Inflammatory macrophage treated with lipopolysaccharide for 1 hour (primary cell): ENCODE measurements around the gene KCTD1.

ENCODE experiments used
- DNase-seq, 2 donors: peaks; one replicate each; pipeline ENCODE4 v3.0.0-alpha.2; 2020 to 2022

KCTD1 gene

DNA sequence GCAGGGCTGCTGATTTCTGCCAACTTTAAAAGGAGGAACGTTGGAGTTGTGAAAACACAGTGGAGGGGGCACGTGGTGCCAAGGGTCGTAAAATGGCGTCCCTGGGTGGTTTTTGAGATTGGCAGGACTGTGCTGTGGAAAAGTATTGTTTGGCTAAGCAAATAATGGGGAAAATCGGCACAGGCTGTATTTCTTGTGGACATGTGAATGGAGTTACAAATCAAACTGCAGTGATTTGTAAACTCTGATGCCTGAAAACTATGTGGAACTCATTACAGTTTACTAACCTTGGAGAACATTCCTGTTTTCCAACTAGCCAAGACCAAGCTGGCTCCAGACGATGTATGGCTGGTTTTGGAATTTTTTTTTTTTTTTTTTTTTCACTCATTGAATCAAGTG lies 68.7 kb downstream of the KCTD1 start:
- no peak for DNase-seq

DNA sequence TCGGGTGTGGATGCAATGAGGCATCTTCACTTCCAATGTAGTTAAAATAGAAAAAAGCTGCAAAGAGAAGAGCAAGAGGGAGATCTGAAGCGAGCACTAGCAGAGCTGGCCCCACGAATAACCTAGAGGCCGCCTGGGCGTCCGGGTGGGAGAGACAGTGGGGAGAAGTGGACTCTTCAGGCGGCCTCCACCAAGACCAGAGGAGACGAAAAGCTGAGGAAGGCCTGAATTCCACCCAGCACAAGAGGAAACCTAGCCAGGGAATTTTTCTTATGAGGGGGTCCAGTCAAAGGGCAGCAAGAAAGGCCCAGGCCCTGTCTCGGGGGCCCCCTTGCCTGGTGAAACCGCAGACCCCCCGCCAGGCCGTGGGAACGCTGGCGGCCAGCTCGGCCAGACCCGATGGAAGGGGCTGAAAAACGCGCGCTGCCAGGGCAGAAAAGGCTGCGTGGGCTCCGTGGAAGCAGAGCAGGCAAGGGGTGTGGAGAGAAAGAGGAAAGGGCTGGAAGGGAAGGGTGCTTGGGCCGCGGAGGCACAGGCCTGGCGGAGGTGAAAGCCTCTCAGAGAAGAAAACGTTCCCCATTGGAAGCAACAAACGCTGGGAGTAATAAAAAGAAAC lies 69.2 kb downstream of the KCTD1 start:
- DNase-seq = no peak

DNA sequence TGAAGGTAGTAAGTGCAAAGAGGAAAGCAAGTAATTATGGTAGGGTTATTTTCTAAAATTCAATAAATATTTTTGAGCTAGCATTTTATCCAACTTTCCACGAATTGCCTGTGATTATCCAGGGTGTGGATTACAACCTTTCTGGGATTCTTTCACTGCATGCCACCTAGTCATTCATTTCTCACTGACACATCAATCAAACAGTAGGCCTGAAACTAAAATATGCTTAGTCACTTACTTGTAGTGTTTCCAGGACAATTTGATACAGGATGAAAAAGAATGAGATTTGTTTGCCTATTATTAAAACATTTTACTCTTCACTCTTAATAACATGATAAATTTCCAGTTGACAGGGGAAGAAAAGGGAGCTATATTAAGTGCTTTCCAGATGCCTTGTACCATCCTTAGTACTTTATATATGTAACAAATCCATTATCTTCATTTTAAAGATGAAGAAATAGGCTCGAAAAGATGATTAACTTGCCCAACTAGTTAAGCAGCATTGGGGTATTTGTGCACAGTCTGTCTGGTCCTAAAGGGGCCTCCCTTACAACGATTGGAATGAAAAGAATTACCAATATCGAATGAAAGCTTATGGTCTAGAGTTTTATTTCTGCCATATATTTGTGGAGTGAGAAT lies 70.4 kb downstream of the KCTD1 start:
- DNase-seq = no peak

DNA sequence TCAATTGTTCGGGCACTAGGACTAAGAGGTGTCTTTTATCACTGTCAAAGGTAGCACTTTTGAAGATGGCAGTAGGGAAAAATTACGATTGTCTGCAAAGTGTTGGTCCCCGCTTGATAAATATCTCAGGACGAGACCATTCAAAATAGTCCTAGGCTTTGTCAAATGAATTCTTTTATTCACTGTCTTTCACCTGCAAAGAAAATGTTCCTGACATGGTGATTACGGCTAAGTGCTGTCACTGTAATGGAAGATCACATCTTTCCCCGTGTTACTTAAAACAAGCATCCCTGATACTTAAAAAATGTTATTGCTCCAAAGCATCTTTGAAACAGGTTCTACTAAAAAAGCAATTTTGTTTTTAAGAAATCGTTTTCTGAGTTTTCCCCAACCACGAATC lies 71.7 kb downstream of the KCTD1 start:
- no peak for DNase-seq

DNA sequence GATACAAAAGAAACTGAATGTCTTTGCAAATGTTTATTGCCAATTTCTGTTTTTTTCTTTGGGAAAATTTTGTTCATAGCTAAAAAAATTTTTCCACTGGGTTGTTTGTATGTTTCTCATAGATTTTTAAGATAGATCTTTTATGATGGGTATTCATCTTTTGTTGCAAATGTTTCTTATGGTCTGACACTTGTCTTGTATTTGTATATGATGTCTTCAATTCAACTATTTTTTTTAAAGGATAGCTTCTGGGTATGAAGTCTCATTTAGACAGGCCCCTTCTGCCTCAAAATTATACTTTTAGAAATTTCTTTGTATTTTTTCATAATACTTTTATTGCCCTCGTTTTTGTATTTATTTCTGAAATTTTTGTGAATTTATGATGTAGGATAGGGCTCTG lies 73.8 kb downstream of the KCTD1 start:
- no peak for DNase-seq

DNA sequence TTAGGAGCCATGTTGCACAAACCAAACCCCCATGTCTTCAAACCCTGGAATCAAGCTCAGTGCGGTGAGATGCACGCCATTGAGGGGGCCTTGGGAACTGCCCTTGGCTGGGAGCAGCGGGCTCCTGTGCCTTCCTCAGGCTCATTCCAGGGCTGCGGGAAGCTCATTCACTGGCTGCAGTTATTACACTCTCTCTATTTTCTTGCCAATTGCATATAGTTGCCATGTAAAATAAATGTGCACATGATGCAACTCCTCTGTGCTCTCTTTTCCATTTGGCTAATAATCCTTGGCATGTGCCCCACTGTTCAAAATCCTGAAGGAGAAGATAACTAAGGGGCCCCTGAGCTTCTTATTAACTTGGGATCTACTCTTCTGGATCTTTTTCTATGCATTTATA lies 74.7 kb downstream of the KCTD1 start:
- DNase-seq = no peak

DNA sequence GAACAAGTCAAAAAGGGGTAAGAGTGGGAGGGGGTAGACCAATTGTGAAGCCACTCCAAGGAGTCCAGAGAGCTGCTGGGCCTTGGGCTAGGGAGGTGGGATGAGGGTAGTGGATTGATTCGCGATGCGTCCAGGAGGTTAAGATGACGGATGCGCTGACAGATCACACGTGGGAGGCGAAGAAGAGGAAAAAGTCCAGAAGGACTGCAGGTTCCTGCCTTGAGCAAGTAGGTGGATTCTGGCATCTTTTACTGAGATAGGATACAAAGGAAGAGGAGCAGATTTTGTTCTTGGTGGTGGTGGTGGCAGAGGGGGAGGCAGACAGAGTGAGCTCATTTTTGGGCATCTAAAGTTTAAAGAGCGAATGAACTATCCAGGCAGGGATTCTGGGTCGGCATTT lies 76.5 kb downstream of the KCTD1 start:
- no peak for DNase-seq

DNA sequence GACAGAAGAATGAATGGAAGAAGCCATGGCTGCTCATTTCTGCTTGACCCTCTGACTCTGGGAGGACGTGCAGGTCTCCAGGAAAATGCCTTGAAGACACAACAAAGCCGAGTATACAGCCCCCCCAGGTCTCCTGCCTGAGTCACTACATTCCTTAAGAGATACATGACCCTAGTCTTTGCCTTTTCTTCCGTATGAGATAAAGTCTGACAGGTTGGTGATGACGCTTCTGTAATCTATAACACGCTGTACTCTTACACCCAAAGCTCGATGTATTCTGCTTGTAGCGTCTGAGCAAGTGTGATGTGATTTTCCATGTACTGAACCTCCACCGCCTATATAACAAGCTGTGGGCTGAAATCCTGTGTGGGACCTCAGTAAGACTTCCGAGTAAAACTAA lies 77.3 kb downstream of the KCTD1 start:
- DNase-seq = no peak

DNA sequence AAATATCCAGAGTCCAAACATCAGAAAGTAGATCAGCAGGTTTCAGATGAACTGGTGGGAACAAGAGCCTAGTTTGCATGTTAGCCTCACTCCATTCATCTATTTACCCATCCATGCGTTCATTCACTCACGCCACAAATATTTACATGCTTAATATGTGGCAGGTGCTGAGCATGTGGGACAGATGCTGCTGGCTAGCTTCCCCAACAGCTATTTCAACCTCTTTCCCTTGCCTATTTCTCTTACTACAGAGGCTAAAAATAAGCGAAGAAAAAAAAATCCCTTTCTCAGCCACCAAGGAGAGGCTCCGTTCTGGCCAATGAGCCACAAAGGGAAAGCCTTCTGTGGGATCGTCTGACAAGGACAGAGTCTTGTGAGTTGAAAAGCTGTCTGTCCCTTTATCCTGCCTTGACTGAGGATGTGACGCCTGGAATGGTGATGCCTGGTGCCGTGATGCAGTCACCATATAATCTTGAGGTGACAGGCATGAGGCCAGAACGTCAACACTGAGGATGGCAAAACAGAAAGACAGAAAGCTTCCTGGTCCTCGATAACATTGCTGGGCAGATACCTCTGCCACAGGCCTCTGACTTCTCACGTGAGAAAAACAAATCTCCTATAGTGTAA lies 78.2 kb downstream of the KCTD1 start:
- DNase-seq = no peak

DNA sequence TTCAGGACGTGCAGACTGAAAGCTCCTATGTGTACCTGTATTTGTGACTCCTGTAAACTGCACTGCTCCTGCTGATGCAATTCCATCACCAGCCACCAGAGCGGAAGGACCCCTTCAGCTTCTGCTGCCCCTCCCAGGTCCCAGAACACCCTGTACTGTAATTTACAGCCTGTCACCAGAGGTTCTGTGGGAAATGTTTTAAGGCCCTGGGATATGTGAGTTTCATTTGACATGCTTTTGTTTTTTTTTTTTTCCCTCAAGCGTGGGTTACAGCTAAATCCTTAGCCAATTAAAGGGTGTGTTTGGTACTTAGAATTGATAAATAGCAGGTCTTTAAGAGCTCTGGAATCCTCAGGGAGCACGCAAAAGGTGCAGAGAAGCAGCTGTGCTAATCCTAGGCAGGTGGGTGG lies 79.4 kb downstream of the KCTD1 start:
- DNase-seq = no peak

DNA sequence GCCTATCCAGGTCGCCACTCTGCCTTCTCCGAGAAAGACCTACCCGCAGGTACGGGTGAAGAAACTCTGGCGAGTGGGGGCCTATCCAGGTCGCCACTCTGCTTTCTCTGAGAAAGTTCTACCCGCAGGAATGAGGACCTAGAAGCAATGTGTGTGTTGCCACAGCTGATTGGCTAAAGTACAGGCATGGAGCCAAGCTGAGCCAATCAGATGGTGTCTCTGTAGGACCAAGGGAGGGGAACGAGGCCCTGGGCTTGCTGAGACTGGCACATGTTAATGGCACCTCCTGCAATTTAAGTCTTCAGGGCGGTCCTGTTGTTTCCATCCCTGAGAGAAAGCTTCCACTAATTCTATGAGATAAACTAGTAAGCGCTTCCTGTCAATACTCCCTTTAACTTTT lies 82.3 kb downstream of the KCTD1 start:
- DNase-seq = no peak

DNA sequence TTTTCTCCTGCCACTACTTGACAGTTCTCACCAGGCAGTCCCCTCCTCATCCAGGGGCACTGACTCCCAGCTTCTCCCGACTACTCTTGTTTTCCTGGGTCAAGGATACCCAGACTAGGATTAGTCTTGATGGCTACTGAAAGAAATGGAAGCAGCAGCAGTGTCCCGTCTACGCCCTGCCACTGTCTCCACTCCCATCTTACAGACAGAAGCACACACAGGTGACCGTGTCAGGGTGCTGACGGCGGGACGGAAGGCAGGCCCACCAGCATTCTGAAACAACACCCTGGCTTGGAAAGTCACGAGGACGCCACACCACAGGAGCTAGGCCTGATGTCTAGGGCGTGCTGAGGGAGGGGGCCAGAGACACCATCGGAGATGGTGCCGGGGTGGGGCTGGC lies 82.9 kb downstream of the KCTD1 start:
- DNase-seq = no peak

DNA sequence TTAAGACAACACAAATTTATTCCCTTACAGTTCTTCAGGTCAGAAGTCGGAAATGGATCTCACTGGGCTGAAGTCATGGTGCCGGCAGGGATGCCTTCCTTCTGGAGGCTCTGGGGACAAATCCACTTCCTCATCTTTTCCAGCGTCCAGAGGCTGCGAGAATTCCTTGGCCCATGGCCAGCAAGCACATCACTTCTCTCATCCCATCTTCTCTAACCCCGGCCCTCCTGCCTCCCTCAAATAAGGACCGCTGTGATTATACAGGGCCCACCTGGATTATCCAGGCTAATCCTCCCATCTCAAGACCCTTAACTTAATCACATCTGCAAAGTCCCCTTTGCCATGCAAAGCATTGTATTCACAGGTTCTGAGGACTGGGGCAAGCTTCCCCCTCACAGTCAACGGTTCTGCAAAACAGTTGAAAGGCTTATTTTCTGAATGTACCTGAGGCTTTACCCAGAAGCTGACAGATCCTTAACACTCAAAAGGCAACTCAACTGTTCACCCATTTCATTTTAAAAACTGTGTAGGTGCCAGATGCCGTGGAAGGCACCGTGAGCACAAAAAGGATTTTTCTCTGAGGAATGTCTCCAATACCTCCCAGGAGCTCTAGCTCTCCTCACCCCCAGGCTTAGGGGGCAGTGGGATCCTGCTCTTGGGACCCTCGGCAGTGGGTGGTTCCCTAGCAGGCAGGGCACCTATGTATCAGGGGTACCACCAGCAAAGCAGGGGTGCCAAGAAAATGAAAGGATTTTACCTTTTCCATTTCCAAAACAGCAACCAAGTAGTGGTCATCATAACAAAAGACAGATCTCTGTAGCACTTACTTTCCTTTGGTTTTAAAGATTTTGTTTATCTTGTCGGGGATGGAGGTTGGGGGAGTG lies 84.0 kb downstream of the KCTD1 start:
- DNase-seq = no peak

DNA sequence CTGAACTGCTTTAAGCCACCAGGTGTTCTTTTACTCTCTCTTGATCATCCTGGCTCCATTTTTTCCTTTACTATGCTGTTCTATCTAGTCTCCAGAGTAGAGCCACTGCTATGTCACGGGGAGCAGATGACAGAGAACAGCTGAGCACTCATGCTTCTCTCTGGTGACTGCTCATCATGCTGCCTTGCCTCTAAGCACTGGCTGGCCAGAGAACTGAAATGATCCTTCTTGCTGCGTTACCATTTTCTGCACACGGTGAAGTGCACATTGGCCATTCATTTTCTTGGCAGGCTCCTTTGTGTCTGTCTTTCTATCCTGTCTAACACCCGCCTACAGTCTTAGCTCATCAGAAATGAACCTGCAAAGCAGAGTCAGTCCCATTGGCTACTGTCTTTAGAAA lies 86.0 kb downstream of the KCTD1 start:
- DNase-seq = no peak

DNA sequence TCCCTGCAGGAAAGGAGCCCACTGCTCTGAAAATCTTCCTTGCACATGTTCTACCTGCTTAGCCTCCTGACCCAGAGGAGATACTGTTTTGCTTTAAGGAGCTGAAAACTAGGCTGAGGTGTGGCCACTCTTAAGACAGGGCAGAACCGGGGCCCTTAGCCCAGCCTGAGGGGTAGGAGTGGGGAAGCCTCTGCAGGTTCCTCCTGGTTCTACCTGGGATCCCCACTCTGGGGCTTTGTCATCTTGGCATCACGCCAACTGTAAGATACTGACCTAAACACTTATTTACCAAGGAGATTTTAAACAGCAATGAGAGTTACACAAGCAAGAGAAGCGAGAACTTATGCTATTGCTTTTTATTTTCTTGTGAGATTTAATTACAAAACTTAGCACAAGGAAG lies 86.9 kb downstream of the KCTD1 start:
- DNase-seq = no peak

DNA sequence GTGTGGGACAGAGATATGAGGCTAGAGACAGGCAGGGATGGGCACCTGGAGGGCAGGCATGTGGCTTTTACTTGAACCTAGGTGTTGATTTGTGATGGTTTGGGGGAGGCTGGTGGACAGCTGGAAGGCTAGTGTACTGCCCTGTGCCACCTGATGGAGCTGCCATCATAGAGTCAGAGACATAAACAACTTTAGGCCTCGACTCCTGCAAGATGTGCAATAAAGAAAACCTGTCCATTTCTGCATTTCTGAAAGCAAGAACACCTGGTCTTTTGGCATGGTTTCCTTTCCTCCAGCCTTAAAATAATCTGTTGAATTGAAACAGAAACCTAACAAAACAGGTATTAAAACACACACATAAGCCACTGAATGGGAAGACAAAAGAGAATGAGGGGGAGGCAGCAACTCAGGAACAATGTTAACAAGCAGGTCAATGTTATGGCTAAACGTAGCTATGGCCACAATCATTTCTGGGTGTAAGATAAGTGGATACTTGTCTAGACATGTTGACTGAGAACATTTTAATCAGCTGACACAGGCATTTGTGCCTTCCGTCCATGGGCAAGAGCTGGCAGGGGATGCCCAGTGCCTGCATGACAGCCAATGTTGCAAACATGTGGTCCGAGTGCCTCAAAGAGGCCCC lies 87.8 kb downstream of the KCTD1 start:
- no peak for DNase-seq

DNA sequence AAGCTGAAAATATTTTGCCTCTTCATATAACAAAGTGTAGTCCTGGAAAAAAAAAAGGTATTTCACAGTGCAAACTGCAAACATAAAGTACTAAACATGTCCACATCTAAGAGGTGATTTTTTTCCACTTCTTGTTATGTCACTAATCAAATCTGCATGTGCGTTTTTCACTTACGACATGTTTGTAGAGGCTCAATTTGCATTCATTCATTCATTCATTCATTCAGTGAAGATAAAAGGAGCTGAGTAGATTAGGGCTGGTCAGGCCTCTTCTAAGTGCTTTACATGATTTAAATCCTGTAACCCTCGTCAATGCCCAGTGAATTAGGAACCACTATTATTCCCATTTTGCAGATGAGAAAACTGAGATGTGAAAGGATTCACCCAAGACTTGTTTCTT lies 88.5 kb downstream of the KCTD1 start:
- DNase-seq = no peak

DNA sequence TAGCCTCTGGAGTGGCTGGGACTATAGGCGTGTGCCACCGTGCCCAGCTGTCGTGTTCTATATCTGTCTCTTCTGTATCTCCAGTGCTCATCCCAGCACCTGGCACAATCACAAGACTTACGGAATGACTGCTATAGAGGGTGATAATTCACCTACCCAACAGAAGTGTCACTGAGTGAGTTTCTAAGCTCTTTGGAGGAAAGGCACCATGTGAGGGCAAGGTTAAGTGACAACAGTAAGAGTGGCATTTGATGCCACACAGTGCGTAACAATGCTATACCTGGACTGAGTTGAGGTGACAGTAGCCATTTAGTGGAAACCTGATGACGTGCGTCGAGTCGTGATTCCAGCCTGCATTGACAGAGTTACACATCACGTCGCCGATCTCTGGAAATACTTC lies 89.0 kb downstream of the KCTD1 start:
- DNase-seq = no peak

DNA sequence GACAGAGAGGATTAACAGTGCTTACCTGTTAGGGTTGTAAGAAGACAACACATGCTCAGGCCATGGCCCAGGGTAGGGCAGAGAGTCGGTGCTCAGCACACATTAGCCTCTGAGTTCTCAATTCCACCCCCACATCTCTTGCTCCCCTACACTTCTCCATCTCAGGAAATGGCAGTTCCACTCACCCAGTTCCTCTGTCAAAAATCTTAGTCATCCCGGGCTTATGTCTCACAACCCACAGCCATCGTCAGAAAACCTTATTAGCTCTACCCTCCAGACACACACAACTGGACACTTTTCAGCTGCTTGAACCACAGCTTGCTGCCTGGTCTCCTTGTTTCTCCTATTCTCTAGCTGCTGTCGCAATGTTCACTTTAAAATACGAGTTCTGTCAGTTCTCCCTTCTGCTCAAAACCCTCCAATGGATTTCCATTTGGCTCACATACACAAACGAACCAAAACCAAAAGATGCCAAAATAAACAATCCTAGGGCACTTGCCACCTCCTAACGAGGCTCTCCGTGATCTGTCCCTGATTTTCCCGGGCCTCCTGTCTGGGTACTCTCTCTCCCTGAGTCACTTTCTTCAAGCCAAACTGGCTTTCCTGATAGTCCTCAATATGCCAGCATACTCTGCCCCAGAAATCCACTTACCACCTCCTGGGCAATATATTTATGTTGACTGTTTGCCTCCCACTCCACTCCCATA lies 89.7 kb downstream of the KCTD1 start:
- peak; percentile 56 to 61 for DNase-seq

DNA sequence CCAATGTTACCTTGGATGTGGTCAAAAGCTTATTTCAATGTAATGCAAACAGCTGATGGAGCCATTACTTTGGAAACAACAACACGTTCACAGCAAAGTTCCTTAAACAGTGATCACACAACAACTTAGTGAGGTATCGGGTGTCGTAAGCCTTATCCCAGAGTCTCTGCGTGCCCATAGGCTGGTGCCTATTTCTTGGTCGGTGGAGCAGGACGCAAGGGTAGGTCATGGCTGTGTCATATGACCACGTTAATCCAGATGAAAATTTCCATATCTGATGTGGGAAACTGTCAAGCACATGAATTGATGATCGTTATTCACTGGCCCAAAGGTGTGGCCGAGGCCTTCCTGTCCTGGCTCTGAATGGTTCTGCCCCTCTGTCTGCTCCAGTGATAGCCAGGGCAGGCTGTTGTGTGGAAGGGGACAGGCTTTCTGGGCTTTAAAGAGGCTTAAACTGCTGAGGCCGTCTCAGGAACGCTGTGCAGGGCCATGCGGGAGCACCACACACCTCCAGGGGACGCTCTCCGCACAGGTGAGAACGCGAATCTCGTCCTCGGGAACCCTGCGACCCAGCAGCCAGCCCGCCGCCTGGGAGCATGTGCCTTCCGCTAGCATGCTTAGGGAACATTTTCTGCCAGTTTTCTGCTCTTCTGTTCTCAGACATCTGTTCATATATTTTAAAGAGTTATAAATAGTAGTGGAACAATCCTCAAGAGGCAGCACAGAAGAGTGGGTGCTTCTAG lies 90.6 kb downstream of the KCTD1 start:
- DNase-seq = no peak

DNA sequence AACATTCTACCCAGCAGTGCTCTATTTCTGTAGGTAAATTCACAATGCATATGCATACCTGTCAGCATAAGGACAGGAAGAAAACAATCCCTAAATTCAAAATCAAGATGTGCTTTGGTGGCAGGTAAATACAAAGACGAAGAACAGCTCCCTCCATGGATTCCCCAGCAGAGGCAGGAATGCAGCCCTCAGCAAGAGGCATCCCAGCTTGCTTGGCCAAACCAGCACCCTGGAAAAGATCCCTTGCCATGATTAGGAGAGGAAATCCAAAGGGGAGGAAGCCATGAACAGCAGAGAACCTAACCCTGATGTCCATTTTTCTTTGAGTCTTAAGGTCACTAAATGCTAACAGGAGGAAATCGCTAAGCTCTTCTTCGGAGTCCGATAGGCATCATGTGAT lies 91.2 kb downstream of the KCTD1 start:
- no peak for DNase-seq

DNA sequence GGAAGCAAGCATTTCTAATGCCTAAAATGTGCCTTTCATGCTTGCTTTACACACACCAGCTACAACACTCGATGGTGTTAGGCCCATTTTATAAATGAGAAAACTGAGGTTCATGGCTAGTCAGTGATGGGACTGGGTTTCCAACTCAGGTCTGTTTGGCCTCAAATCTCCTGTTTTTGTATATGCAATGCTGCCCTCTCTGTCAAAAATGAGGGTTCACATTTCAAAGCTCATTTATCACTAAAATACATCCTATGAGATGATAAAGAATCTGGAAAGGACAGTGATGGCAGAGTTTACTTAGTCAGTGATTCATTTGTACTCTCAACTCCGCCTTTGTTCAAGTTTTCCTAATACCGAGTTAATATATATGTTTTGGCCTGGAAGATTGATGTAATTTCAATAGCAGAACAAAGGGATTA lies 92.3 kb downstream of the KCTD1 start:
- no peak for DNase-seq
